Stimulated activated CD8-positive, alpha-beta memory T cell treated with anti-CD3 and anti-CD28 coated beads, Interleukin-15, amount 100 ng/mL, for 48 hours (primary cell): Measurements from ENCODE around the gene KRTAP10-1.

Experiments
- DNase-seq, 2 donors: peaks; one replicate each; pipeline ENCODE4 v3.0.0-alpha.2; 2020; ENCODE audit warnings: low read depth in 2 of 2

KRTAP10-1 gene

DNA sequence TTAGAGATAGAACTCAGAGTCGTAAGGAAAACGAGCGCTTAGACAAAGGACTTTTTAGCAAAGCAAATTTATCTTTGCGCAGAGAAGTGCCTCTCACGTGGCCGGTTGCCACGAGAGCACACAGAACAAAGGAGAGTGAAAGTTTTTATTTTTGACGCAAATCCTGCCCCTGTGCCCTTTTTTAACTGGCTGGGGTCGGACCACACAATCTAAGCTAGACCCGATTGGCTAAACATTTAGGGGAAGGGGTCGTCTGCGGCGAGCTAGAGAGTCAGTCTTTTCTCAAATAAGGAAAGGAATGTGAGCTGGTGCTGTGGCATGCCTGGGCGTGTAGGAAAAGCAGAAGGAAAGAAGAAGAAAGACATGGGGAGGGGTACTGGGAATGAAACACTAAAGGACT, 8.9 kb upstream of the KRTAP10-1 start:
- DNase-seq, result no peak

DNA sequence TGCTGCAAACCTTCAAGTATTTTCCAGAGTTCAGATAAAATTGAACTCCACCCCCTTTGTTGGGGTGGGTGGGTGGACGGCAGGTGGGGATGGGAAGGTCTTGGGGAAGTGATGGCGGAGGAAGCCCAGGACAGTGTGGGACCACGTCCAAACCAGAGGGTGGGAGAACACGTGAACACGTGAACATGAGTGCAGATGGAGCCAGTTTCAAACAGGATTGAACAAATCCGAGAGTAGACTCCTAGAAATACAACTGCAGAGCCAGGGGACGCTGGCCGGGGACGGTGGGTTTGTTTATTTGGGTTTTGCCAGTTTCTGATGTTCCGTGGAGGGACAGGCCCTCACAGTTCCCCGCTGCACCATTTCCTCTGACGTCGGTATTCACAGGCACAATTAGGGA, 8.4 kb upstream of the KRTAP10-1 start:
- DNase-seq, result no peak

DNA sequence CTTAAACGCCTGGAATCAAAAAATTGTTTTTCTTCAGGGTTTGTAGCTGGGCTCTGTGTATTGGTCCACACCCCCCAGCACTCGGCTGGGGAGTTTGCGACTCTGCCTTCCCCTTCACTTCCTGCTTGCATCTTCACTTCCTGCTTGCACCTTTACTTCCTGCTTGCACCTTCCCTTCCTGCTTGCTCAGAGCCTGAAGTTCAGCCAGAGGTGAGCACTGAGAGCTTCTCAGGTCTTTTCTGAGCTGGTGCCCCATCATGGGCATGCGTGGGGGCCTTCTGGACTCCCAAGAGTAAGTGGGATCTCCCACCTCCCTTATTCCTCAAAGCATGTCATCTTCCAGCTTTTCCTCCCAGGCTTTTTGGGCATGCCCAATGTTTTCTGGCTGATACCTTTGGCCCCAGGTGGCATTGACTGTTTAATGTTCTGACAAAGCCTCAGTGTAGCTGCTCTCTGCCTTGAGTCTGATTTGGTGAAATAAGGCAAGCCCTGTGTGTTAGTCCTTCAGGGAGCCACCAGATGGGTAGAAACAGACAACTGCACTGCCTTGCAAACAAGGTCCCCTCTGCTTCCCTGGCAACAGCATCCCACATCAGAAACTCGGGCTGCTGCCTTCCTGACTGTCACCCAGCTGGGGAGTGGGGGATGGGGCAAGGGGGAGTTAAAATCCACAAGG, 7.8 kb upstream of the KRTAP10-1 start:
- no peak for DNase-seq

DNA sequence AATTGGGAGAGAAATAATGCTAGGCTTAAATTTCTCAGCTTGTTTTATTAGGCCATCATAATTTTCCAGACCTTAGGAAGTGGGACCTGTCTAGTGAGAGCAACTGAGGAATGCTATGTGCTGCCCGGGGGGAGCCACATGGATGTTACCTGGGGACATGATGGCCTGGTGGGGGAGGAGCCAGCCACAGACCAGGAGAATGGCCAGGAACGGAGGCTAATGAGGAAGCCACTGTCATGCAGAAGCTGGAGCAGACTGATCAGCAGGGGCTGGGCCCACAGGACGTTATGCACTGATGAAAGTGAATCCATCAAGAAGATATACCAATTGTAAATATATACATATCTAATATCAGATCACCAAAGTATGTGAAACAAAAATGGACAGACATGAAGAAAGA, 4.6 kb upstream of the KRTAP10-1 start:
- no peak for DNase-seq

DNA sequence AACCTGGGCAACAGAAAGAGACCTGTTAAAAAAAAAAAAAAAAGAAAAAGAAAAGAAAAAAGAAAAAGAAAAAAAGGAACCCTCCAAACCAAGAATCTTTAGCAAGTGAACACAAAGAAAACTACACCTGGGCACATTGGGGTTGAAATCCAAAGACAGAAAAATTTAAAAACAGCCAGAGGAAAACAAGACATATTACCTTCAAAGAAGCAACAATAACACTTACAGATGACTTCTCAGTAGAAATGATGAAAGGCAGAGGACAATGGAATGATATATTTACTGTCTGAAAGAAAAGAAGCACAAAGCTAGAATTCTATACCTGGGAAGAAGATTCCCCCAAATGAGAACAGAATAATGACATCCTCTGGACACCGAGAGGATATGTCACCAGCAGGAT, 2.7 kb upstream of the KRTAP10-1 start:
- DNase-seq, result no peak

DNA sequence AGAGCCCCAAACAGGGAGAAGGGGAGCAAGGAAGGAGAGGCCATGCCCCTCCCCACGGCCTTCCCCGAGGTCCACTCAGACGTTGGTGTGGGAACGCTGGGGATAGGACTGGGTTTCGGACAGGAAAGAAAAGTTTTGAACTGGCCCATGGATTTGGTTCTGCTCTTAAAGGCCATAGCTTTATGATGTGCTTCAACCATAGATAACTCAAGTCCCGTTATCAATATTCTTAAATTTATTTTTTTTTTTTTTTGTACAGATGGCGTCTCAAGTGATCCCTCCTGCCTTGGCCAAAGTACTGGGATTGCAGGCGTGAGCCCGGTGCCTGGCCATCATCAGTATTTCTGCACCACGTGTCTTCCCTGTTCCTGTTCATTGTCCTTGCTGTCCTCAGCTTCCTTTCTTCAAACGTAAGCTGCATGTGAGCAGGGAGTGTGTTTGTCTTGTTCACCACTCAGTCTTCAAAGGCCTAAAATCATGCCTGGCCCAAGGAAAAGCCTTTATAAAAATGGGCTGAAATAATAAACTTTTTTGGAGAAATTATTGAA, 820 bp upstream of the KRTAP10-1 start:
- DNase-seq, result no peak

DNA sequence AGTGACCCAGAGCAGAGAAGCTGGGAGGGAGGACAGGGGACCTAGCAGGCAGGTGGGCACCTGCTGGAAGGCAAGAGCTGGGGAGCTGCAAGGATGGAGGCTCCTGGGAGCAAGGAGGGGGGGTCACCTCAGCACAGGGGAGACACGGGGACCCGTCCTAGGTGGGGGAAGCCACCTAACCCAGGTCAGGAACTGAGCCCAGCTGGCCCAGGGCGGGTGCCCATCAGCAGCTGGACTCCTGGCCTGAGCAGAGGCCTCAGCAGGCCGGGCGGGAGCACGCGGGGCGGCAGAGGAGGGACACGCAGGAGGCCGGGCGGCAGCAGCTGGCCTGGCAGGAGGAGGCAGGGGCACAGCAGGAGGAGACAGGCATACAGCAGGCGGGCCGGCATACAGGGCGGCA, 949 bp downstream of the KRTAP10-1 start:
- DNase-seq, result no peak

DNA sequence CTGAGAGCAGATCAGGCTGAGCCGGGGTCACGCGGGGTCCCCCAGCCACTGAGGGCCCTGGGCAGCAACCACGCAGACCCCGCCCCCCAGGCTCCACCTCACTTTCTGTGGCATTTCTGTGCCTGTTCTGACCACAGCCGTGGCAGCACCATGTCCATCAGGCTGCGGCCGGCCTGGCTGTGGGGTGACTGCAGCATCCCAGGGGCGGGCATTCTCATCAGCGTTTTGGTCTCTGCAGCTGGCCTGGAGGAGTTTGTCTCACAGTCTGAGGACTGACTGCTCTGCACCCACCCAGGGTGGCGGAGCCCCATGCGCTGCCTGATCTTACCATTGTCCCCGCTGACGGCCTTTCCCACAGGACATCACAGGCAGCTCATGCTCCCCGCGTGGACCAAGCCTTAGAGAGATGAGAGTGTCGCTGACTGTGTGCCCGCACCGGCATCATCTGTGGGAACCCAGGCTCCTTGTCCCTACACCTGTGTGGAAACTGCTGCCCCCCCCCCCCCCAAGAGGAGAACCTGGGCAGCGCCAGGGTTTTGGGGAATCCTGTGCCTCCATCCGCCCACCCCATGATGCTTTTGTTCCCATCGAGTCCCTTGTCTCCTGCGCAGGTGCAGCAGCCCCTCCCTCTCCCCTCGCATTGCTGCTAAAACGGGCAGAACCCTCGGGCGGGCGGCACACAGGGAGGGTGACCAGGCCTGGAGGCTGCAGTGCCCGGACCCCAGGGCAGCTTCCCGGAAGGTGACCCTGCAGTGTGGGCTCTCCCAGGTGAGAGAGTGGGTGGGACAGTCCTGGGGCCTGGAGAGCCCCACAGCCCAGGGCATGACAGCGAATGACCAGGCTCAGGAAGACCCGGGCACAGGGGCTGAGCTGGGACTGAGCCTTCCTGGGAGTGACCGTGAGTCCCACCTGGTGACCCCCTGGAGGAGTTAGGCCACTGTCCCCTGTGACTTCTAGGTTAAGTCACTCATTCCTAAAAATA, 1.8 kb downstream of the KRTAP10-1 start:
- no peak for DNase-seq

DNA sequence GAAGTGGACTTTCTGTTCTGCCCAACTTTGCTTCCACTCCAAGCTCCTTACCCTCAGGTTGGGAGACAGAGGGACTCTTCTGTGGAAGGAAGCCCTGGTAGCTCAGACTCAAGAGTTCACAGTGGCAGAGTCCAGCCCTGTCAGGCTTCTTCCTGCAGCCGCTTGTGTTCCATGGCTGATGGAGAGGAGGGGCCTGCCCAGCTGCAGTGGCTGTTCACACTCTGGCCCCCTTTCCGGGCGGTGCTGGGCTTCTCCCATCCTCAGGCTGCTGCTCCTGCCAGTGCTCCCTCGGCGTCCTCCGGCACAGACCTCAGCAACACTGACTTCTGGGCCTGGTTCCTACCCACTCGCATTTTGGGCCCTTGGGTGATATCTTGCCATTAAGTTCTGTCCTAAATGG, 4.0 kb downstream of the KRTAP10-1 start:
- no peak for DNase-seq

DNA sequence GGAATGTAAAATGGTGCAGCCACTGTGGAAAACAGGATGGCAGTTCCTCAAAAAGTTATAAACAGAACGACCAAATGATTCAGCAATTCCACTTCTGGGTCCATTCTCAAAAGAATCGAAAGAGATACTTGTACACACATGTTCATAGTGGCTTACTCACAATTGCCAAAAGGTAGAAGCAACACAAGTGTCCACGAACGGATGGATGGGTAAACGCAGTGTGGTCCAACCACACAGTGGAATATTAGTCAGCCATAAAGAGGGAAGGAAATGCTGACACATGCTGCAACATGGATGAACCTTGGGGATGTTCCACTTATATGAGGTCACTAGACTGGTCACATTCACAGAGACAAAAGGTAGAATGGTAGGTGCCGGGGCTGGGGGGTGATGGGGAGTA, 5.3 kb downstream of the KRTAP10-1 start:
- DNase-seq, result no peak

DNA sequence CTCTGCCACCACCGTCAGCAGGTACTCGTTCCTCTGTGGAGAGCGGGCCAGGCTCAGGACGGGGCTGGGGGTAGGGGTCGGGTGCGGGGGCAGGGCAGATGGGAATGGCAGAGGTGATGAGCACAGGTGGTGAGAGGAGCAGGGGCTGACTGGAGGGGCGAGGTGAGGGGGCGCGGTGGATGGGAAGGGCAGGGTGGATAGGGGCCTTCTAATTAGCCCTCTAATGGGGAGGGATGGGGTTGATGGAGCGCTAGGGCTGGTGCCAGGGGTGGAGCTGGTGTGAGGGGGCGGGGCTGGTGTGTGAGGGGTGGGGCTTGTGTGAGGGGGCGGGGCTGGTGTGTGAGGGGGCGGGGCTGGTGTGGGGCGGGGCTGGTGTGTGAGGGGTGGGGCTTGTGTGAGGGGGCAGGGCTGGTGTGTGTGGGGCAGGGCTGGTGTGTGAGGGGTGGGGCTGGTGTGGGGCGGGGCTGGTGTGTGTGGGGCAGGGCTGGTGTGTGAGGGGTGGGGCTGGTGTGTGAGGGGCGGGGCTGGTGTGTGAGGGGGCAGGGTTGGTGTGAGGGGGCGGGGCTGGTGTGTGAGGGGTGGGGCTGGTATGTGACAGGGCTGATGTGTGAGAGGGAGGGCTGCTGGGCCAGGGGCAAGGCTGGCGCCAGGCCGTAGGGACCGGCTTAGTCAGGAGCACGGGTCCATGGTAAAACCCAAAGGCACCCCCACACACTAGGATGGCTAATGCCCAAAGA, 5.9 kb downstream of the KRTAP10-1 start:
- DNase-seq, result no peak

DNA sequence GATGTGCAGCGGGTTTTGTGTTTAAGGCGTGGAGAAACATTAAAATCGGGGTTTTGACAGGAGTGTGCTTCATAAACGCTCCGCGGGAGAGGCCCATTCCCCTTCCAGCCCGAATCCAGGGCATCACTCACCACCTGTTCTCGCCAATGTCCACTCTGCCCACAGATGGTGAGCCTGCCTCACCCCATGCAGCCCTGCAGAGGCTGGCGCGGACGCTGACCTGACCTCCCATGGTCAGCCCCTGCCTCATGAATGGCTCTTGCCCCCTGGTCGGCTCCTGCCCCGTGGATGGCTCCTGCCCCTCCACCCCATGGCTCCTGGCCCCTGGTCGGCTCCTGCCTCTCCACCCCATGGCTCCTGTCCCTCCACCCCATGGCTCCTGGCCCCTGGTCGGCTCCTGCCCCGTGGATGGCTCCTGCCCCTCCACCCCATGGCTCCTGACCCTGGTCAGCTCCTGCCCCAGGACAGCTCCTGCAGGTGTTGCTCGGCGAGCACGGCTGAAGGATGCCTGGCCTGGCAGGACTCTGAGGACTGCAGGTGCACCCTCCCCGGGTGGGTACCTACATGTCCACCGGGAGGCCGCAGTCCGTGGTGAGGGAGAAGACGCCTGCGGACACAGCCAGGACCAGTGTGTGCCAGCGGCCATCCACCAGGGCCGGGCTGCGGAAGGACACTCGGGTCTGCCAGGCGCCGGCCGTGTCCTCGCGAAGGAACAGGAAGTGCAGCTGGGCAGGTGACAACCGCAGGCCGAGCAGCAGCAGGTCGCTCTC, 6.7 kb downstream of the KRTAP10-1 start:
- DNase-seq, result no peak

DNA sequence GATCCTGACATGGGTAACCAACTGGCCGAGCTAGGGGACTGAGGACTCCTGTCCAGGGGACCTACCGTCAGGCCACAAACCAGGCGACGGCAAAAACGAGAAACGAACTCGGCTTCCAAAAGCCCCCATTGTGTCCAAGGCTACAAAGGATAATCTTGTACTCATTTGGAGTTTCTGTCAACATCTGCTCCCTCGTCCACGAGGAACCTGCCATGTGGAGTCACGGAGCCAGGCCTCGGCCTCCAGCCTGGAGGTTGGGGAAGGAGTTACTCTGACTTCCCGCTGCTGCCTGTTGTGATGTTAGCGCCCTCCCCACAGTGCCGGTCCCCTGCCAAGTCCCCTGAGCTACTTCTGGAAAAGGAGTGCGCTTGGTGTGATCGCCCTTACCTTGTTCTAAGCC, 7.3 kb downstream of the KRTAP10-1 start:
- no peak for DNase-seq

DNA sequence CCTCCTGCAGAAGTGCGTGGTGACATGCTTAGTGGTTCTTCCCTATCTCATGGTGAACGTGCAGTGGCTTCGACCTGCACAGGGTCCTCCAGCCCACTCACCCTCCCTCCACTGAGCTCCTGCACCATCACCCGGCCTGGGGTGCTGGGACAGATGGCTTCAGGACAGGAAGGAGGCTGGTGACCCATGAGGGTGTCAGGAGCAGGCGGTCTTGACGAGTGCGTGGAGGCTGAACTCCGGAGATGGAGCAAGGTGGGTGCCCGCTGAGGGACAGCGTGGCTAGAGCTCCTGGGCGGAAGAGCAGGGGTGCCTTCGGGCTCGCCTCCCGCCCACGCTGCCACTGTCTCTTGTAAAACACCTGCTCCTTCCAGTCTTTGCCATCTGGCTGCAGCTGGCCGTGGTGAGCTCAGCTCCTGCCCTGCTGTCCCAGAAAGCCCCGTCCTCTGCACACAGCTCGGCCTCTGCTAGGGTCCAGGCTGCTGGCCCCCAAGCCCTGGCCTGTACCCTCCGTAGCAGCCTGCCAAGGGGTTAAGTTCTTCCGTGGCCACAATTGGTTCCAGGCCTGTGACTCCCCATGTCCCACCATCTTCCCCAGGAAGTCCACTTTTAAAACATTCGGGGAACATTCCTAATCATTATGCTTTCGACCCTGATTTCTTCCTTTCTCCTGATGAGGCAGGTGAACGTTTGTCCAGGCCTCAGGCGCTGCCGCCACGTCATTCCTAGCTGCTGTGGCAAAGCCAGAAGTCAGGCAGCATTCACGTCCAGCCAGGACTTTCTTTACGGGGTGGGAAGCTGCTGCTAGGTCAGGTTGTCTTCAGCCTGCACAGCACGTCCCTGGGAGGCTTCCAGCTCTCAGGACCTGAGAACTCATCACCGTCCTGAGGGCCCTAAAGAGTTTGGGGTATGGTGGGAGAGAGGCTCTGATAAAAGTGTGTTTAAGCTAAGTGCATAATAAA, 8.1 kb downstream of the KRTAP10-1 start:
- DNase-seq, result no peak

DNA sequence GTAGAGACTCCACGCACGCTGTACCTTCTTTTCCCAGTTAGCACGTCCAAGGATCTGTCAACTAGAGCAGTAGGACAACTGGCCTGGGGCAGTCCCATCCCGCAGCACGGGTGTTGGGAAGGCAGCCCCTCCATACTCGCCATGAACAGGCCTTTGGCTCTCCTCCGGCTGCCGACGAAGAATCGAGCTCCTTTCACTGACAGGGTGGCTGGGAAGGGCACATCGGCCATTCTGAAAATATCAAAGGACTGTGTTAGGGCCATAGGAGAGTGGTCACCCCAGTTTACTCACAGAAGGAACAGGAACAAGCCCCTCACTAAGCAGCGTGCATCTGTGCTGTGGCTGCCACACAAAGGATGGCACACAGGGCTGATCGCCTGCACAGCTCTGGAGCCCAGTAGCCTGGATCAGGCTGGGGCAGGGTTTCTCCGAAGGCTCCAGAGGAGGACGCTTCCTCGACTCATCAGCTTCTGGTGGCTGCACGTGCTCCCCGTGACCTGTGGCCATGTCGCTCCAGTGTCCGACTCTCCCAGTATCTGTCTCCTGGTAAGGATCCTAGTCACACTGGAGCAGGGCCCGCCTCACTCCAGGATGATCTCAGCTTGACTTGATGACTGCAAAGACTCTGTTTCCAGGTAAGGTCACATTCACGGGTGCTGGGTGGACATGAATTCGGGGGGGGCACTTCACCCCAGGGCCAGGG, 8.9 kb downstream of the KRTAP10-1 start:
- DNase-seq, result no peak

DNA sequence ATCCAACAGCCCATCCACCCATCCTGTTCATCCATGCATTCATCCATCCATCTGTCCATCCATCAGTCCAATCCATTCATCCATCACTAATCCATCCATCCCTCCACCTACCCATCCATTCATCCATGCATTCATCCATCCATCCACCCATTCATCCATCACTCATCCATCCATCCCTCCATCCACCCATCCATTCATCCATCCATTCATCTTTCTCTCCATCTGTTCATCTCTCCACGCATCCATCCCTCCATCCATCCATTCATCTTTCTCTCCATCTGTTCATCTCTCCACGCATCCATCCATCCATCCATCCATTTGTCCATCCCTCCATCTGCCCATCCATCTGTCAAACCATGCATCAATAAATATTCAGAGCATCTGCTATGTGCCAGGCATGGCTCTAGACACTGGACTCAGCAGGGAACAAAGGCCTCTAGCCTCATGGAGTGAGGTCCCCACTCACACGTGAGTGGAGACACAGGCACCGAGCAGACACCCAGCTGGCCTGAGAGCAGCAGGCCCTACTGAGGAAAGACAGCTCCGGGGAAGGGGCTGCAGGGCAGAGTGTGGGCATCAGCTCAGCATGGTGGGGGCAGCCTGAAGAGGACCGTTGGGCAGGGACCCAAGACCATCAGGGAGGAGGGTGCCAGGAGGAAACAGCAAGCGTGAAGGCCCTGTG, 9.6 kb downstream of the KRTAP10-1 start:
- DNase-seq, result no peak

DNA sequence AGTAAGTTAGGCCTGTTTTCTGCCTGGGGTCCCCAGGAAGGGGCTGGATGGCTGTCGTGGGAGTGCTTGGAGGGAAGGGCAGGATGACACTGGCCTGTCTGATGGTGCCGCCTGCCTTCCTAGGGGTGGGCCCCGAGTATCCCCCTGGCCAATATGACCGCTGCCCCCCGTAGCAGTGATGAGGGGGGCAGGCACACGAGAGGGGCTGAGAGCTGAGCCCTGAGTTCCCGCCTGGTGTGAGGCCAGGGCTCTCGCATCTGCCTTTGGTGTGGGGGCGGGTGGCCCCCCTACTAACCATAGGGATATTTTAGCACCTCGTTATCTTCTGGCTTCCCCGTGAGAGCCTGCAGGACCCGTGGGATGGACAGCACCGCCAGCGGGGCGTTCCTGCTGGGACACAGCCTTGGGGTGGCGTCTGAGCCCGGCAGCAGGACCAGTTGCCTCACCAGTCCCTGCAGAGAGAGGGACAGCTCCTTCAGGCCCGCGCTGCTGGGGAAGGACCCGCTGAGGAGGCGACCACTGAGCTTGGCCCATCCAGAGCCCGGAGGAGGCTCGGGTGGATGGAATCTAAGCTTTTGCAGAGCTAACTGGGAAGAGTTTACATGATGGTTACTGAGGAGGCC, 10.4 kb downstream of the KRTAP10-1 start:
- DNase-seq, result no peak

DNA sequence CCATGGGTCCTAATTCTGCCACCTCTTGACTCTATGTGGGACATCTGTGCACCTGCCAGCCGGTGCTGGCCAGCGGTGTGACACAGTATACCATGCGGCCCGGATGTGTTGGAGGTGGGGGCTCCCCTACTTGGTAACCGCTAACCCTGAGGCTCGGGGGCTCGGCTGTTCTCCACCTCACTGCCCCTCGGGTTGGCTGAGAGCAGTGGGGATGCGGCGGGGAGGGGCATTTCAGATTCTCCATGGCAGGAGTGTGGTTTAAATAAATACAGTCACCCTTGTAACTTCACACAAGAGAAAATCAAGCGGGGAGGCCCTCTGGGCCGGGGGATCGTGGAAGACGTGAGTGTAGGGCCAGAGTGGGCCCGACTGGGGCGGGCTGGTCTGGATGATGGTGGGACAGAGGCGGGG, 11.0 kb downstream of the KRTAP10-1 start:
- no peak for DNase-seq

DNA sequence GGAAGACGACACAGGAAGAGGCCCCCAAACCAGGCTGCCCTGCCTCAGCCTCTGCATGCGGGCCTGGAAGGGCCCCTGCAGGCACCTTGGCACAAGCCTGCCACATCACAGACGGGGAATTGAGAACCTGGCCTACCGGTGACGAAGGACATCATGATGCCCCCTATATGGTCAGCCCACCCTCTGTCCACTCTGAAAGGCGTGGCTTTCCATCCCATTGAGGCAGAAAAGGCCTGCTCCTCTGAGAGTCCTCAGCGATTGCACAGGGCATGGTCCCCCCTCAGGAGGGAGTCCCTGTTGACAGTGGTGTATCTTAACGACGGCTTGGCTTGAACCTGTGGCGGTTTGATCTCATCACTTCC, 11.4 kb downstream of the KRTAP10-1 start:
- no peak for DNase-seq
